Right lung (tissue), 10 donors: ENCODE results near the gene TLK2. TPM values are rescaled to one million over a fixed set of nuclear protein-coding genes. Genes with fewer than 3 reads are reported as not detected.
"Not testable (repeated sequence)": the region's sequence is repeated elsewhere in the genome, so short reads cannot be mapped to it uniquely, and the experiment has no call there.

Source experiments
- DNase-seq, 2 donors: peaks; one replicate each; pipeline ENCODE4 v3.0.0-alpha.2; 2013
- long read RNA-seq, 8 donors: transcript quantifications; one replicate each; lab custom pipeline, GENCODE V29; 2026
- polyA plus RNA-seq, 5 donors: library from polyadenylated mRNA; unstranded; fragments of 120-200 nt; gene quantifications; one replicate each; pipeline versions ENCODE4 v1.2.1 to v1.2.3, GENCODE V29; 2013; ENCODE audit warnings: inconsistent platforms in 1 of 5, low replicate concordance in 1 of 5; ENCODE audit not compliant: insufficient read length in 5 of 5, insufficient read depth in 1 of 5

TLK2 gene
- 10 to 100 TPM; 55.2 to 73.9 (median 70.2) TPM for polyA plus RNA-seq
- long read RNA-seq, donor 1, transcript TLK2-208 (1 exons, 3,536 nt), result major isoform, 13 of 26 reads
- long read RNA-seq, donor 1, partial matches to known transcripts, result 6 of 26 reads
- long read RNA-seq, donor 1, other reads (novel, unspliced or antisense), result 5 of 26 reads
- long read RNA-seq, donor 2, transcript TLK2-208 (1 exons, 3,536 nt), result major isoform, 8 of 18 reads
- long read RNA-seq, donor 2, partial matches to known transcripts, result 8 of 18 reads
- long read RNA-seq, donor 2, other reads (novel, unspliced or antisense), result 0 of 18 reads
- long read RNA-seq, donor 3, transcript TLK2-208 (1 exons, 3,536 nt), result major isoform, 13 of 14 reads
- long read RNA-seq, donor 3, partial matches to known transcripts, result 0 of 14 reads
- long read RNA-seq, donor 3, other reads (novel, unspliced or antisense), result 0 of 14 reads
- long read RNA-seq, donor 4, transcript TLK2-208 (1 exons, 3,536 nt), result major isoform, 6 of 7 reads
- long read RNA-seq, donor 4, partial matches to known transcripts, result 0 of 7 reads
- long read RNA-seq, donor 4, other reads (novel, unspliced or antisense), result 0 of 7 reads
- long read RNA-seq, donor 5, transcript TLK2-208 (1 exons, 3,536 nt), result major isoform, 12 of 17 reads
- long read RNA-seq, donor 5, partial matches to known transcripts, result 0 of 17 reads
- long read RNA-seq, donor 5, other reads (novel, unspliced or antisense), result 5 of 17 reads
- long read RNA-seq, donor 6, transcript TLK2-208 (1 exons, 3,536 nt), result major isoform, 17 of 17 reads
- long read RNA-seq, donor 6, partial matches to known transcripts, result 0 of 17 reads
- long read RNA-seq, donor 6, other reads (novel, unspliced or antisense), result 0 of 17 reads
- long read RNA-seq, donor 7, transcript TLK2-208 (1 exons, 3,536 nt), result major isoform, 9 of 20 reads
- long read RNA-seq, donor 7, partial matches to known transcripts, result 9 of 20 reads
- long read RNA-seq, donor 7, other reads (novel, unspliced or antisense), result 0 of 20 reads
- long read RNA-seq, donor 8, partial matches to known transcripts, result 0 of 5 reads
- long read RNA-seq, donor 8, other reads (novel, unspliced or antisense), result 0 of 5 reads

GRCh38 chr17:62478424-62478879 is at the start of gene TLK2:
Gene TLK2 (plus strand): TSS chr17:62478825. CDS start chr17:62481126, 2,301 bp downstream.
- peak; percentile 82 for DNase-seq

DNA sequence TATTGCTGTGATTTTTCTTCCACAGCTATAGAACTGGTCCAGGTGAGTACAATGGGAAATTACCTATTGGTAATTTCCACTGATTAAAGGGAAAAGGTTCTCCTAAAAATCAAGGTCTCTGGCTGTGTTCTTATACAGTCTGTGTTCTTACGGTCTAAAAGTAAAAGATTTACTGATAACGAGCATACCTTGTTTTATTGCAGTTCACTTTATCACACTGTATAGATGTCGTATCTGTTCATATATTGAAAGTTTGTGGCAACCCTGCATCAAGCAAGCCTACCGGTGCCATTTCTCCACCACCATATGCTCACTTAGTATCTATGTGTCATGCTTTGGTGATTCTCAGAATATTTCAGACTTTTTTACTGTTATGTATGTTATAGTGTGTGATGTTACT is 43.4 kb upstream of the TLK2 start:
- not testable (repeated sequence) for DNase-seq

GRCh38 chr17:62441181-62441580 is 37.4 kb upstream of the TLK2 start:
- not testable (repeated sequence) for DNase-seq

DNA sequence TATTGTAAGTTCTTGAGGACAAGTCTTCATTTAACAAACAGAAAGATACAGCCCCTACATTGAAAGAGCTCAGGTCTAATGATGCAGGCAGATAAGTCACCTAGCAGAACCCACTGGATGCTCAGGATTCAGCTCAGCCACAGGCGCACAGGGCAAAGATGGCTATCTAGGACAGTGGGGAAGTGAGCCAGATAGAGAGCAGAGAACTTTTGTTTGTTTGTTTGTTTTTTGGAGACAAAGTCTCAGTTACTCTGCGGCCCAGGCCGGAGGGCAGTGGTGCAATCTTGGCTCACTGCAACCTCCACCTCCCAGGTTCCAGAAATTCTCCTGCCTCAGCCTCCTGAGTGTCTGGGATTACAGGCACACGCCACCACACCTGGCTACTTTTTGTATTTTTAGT is 34.6 kb upstream of the TLK2 start:
- no peak for DNase-seq

GRCh38 chr17:62445791-62446190 is 32.8 kb upstream of the TLK2 start:
- not testable (repeated sequence) for DNase-seq

DNA sequence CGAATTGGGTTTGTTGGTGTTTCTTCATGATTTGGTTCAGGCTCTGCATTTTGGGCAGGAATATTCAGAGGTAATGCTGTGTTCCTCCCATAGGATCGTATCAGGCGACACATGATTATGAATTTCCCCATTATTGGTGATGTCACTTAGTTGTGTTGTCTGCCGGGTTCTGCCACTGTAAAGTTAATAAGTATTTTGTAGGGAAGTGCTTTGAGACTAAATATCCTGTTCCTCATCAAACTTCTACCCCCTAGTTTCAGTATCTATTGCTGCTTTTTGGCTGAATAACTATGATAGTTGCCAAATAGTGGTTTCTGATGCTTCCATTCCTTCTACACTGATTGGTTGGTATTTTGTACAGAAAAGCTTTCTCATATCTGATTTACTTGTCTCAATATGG is 26.4 kb upstream of the TLK2 start:
- not testable (repeated sequence) for DNase-seq

GRCh38 chr17:62453041-62453440 is 25.6 kb upstream of the TLK2 start:
- DNase-seq, result not testable (repeated sequence)

- DNase-seq, result not testable (repeated sequence)
Observed at GRCh38 chr17:62453656-62454055, 25.0 kb upstream of the TLK2 start.

GRCh38 chr17:62454111-62454510 is 24.5 kb upstream of the TLK2 start:
- not testable (repeated sequence) for DNase-seq

DNA sequence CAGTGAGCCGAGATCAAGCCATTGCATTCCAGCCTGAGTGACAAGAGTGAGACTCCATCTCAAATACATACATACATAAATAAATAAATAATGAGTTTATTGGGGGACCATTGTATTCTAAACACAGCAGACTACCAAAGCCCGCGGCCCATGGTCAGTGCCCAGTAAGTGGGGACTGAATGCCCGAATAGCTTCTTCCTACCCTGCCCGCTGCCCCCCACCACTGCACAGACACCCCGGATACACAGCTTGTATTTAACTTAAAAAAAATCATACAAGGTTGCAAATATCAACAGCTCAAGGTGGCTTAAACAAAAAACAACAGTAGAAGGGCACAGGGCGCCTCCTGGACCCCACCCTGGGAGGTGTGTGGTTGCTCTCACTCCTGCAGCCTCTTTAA is 22.6 kb upstream of the TLK2 start:
- no peak for DNase-seq

DNA sequence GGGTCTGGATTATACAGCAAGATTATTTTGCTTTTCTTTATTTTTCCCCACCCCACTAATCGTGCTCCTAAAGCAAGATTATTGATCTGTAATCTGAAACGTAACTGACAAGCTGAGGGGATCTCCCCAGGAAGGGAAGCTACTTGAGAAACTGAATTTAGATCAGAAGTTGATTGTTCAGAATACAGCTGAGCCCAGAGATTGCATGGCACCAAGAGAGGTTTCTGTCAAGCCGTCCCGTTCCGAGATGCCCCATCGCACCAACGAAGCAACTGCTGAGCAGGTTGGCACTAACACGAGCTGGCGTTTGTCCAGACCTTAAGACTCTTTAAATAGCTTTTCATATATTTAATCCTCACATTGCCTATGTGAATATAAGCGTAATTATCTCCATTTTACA is 20.1 kb upstream of the TLK2 start:
- not testable (repeated sequence) for DNase-seq

GRCh38 chr17:62464422-62464821 is 14.2 kb upstream of the TLK2 start:
- not testable (repeated sequence) for DNase-seq

DNA sequence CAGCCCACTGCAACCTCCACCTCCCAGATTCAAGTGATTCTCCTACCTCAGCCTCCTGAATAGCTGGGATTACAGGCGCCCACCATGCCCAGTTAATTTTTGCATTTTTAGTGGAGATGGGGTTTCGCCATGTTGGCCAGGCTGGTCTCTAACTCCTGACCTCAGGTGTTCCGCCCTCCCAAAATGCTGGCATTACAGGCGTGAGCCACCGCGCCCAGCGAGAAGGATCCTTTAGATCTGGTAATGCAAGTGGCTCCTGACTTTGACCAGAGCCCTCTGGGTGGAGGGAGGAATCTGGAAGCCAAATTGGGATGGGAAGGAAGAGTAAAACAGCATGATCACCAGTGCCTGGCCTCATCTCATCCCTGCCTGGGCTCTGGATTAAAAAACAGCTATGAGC is 13.4 kb upstream of the TLK2 start:
- not testable (repeated sequence) for DNase-seq

DNA sequence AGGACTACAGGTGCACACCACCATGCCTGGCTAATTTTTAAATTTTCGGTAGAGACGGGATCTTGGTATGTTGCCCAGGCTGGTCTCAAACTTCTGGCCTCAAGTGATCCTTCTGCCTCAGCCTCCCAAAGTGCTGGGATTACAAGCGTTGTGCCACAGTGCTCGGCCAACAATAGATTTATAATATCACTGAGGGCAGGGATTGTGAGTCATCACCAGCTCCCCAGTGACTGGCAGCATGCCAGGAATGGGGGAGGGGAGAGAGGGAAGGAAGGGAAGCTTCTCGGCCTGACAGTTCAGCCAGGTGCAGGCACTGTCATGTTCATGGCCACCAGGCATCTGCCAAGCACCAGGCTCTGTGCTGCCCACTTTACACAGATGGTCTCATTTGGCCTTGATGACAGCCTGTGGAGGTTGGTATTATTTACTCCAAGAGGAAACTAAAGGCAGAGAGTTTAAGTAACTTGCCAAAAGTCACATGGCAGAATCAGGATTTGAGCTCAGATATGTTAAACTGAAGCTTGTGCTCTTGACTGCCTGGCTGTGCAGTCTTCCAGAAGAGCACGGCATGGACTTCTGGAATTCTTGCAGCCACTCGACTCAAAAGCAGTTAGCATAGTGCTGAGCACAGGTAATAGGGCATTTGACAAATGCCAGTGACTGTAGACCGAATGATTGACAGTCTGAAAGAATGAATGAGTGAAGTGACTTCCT is 7.8 kb upstream of the TLK2 start:
- peak in 1 of 2 donors; percentile 34 for DNase-seq

GRCh38 chr17:62471380-62471880 is 7.2 kb upstream of the TLK2 start:
- DNase-seq, result not testable (repeated sequence)

- DNase-seq, result not testable (repeated sequence)
Observed at GRCh38 chr17:62473030-62473982, 5.3 kb upstream of the TLK2 start.

GRCh38 chr17:62477111-62477510 is 1.5 kb upstream of the TLK2 start:
- not testable (repeated sequence) for DNase-seq

GRCh38 chr17:62477718-62478408 is 762 bp upstream of the TLK2 start:
- peak in 1 of 2 donors; percentile 16 for DNase-seq
